GOT3 (cell line): ENCODE measurements around the gene ACTL6B.

Source experiments
- DNase-seq: peaks from one replicate; lab custom pipeline; 2025; ENCODE audit warnings: mixed read lengths; lab: John Stamatoyannopoulos, UW

Gene ACTL6B

DNA sequence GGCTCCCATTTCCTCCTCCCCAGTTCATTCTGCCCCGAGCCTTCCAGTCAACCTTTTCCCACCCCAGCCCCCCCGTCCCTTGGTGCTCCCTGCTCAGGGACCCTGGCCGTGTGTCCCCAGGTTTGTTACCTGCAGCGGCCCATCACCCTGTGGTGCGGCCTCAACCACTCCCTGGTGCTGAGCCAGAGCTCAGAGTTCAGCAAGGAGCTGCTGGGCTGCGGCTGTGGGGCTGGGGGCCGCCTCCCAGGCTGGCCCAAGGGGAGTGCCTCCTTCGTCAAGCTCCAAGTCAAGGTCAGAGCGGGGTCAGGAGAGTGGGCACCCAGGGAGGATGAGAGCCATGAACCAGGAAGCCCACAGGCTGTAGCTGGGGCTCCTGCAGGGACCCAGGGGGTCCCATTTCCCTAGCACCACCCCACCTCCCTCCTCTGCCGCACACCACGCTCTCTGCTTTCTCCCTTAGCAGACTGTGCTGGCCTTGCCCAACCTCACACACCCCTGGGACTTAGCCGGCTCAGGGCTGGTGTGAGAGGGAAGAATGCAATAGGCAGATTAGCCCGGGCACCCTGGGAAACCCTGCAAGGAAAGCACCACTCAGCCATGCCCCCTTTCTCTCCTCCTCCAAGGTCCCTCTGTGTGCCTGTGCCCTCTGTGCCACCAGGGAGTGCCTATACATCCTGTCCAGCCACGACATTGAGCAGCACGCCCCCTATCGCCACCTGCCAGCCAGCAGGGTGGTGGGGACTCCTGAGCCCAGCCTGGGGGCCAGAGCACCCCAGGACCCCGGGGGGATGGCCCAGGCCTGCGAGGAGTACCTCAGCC lies 56.1 kb downstream of the ACTL6B start:
- no peak for DNase-seq

DNA sequence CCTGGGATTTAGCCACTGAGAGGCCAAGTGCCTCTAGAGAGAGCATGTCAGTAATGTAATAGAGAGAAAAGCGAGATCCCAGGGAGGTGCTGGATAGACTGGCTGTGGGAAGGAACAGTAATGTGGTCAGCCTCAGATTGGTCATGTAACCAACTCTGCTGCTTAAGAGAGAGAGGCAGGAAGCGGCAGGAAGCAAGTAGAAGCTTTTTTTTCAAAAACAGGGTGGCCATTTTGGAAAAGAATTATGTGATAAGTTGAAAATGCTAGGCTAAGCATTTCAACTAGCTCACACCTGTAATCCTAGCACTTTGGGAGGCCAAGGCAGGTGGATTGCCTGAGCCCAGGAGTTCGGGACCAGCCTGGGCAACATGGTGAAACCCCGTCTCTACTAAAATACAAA lies 57.8 kb downstream of the ACTL6B start:
- DNase-seq = no peak

DNA sequence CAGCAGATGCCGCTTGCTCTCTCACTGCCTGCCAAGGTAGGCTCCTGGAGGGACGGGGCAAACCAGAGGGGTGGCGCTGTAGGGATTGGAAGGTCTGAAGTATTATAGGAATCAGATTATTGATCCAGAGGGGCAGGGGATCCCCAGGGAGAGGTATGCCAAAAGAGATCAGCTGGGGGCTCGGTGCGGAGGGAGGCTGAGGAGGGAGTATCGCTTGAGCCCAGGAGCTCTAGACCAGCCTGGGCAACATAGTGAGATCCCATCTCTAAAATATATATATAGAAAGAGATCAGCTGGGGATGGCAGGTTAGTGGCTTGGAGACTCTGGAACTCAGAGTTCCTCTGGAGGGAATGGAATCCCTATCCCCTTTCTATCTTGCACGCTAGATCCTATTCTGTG lies 61.1 kb downstream of the ACTL6B start:
- DNase-seq = no peak
